Neutrophil (primary cell): Measurements from ENCODE around the gene EDA.

Experiments
- H3K27ac ChIP-seq: fragments of 200-600 bp; sonication (generic); 2 replicates; pipeline ENCODE4 v1.5.1; 2016; ENCODE audit warnings: mild to moderate bottlenecking, moderate library complexity
- H3K27me3 ChIP-seq: fragments of 200-600 bp; sonication (generic); 2 replicates; pipeline ENCODE4 v1.6.0; 2016; ENCODE audit warnings: mild to moderate bottlenecking
- H3K36me3 ChIP-seq: fragments of 200-600 bp; sonication (generic); 2 replicates; pipeline ENCODE4 v1.5.1; 2017
- H3K4me1 ChIP-seq, 2 experiments: fragments of 200-600 bp in 1 of 2; sonication (generic) in 1 of 2; 1 replicate in 1 of 2; 2 replicates in 1 of 2; pipeline versions ENCODE4 v1.5.1 to v1.6.1; 2013 to 2016; ENCODE audit warnings: low read depth in 1 of 2, low read length in 1 of 2, mild to moderate bottlenecking in 1 of 2, moderate library complexity in 1 of 2; ENCODE audit not compliant: control insufficient read depth in 1 of 2, insufficient read depth in 1 of 2
- H3K4me3 ChIP-seq, 2 experiments: fragments of 200-600 bp in 1 of 2; sonication (generic) in 1 of 2; 1 replicate in 1 of 2; 2 replicates in 1 of 2; pipeline ENCODE4 v1.5.1; 2013 to 2016; ENCODE audit warnings: low read depth in 1 of 2, low read length in 1 of 2, mild to moderate bottlenecking in 1 of 2, moderate library complexity in 1 of 2
- H3K9me3 ChIP-seq: fragments of 200-600 bp; sonication (generic); 2 replicates; pipeline ENCODE4 v1.5.1; 2016
- TF ChIP-seq, protein P1 (sequence below): fragments of 200-600 bp; sonication (generic); IDR thresholded peaks from 2 replicates; pipeline ENCODE4 v1.5.1; 2016; ENCODE audit warnings: antibody characterized with exemption

EDA gene

DNA sequence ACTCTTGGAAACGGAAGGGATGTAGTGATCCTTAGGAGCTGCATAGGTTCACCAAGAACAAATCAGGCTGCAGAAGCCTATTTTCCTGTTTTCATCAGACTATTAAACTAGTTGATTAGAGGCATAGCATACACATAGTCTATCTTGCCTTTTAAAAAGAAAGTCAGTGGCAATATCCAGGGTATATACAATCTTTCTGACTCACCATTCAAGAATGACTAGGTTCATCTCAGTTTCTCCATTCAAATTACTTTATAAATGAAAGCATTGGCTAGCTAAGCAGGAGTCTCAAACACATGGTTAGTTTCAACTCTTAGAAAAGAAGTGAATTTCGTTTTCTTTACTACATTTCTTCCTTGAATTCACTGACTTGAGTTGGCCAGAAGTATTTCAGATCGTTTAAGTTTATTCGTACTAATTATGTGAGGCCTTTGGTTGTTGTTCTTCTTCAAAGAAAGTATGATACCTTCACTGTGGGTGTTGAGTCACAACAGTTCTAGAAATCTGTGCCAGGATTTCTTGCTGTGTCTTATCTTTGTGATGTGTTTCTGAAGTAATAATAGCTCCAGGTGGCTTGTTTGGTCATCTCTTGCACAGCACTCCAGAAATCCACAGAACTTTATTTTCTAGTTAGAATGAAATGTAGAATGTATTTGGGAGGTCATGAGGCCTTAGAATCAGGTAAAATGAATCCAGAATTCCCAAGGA, 345.6 kb downstream of the EDA start:
- Histone ChIP-seq H3K27ac (no peak overlapping the region), H3K27me3 (no peaks in the 10 kb centered on the region), H3K36me3 (no peaks in the 10 kb centered on the region), H3K9me3 (no peaks in the 10 kb centered on the region), H3K4me1 (no peaks in the 10 kb centered on the region), H3K4me3 (no peak overlapping the region)
- TF ChIP-seq, protein P1, sequence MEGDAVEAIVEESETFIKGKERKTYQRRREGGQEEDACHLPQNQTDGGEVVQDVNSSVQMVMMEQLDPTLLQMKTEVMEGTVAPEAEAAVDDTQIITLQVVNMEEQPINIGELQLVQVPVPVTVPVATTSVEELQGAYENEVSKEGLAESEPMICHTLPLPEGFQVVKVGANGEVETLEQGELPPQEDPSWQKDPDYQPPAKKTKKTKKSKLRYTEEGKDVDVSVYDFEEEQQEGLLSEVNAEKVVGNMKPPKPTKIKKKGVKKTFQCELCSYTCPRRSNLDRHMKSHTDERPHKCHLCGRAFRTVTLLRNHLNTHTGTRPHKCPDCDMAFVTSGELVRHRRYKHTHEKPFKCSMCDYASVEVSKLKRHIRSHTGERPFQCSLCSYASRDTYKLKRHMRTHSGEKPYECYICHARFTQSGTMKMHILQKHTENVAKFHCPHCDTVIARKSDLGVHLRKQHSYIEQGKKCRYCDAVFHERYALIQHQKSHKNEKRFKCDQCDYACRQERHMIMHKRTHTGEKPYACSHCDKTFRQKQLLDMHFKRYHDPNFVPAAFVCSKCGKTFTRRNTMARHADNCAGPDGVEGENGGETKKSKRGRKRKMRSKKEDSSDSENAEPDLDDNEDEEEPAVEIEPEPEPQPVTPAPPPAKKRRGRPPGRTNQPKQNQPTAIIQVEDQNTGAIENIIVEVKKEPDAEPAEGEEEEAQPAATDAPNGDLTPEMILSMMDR = no peak

DNA sequence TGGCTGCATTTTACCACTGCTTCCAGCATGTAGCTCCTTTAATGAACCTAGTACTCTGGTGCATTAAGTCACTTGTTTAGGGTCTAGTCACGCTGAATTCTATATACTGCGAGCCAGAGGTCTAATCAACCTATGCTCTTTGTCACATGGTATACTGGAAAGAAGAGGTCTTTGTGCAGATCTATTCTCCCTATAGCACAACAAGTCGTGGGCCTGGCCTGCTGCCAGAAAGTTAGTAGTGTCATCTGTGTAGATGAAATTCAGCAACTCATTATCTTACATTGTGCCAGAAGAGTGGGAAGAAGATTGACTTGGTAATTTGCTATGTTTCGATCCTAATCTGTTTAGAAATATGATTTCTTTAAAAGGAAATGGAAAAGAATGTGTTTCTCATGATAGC, 353.0 kb downstream of the EDA start:
- no peaks in the 10 kb centered on the region for H3K36me3 ChIP-seq
- no peaks in the 10 kb centered on the region for H3K4me1 ChIP-seq
- no peak overlapping the region for H3K4me3 ChIP-seq

DNA sequence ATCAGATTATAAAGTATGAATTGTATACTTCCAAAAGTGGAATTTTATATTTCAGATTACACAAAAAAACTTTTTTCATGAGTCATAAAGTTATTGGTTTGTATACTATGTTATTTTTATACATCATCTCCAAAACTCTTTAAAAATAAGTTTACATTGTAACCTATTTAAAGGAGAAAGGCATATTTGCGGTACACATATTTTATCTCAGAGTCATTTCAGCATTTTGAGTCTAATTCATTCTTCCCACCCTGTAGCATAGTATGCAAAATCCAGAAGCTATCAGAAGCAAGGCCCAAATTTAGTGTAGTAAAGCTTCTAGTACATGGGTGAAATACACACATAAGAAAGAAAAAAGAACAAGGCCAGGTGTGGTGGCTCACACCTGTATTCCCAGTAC, 353.5 kb downstream of the EDA start:
- Histone ChIP-seq H3K9me3 (no peaks in the 10 kb centered on the region), H3K4me3 (no peak overlapping the region), H3K36me3 (no peaks in the 10 kb centered on the region), H3K27ac (no peak overlapping the region), H3K4me1 (no peaks in the 10 kb centered on the region), H3K27me3 (no peaks in the 10 kb centered on the region)
- TF ChIP-seq, protein P1 = no peak

More for the DNA sequence above, 353.0 kb downstream of the EDA start:
- Histone ChIP-seq H3K27me3 (no peaks in the 10 kb centered on the region), H3K9me3 (no peaks in the 10 kb centered on the region), H3K27ac (no peak overlapping the region)
- TF ChIP-seq, protein P1 = no peak

DNA sequence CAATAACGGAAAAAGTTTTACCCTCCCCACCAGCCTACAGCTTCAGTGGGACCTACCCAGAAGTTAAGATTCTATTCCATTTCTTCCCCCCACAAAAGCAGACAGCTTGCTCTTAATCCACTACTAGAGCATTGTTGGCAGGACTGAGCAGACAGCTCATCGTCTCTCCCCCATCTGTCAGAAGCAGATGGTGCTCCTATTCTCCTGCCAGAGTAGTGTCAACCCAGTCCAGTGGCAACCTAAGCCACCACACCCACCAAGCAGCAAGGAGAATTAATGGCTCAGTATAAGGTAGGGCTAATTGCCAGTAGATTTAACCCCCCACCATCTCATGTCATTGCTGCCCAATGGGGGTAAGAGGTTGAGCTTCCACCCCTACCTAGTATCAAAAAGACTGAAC, 371.8 kb downstream of the EDA start:
- TF ChIP-seq, protein P1 = no peak
- no peak overlapping the region for H3K4me3 ChIP-seq
- no peaks in the 10 kb centered on the region for H3K4me1 ChIP-seq
- H3K9me3 ChIP-seq = no peaks in the 10 kb centered on the region
- no peaks in the 10 kb centered on the region for H3K36me3 ChIP-seq
- no peak overlapping the region for H3K27ac ChIP-seq
- H3K27me3 ChIP-seq = no peaks in the 10 kb centered on the region

DNA sequence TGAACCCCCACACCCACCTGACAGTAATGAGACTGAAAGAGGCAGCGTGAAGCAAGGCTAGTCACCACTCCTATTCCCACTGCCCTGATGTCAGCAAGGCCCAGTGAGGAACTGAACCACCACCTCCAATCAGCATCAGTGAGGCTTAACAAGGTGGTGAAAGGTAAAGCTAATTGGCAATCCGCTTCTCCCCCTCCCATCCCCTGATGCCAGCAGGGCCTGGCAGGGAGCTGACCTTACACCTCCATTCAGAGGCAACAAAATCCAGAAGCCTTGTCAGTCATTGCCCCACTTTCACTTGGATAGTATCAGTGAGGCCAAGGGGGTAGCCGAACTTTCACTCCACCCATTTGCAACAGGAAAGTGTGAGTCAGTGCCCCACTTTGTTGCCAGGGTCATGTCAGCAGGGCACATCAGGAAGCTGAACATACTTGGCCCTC, 373.1 kb downstream of the EDA start:
- H3K9me3 ChIP-seq = no peaks in the 10 kb centered on the region
- TF ChIP-seq, protein P1 = no peak
- H3K27me3 ChIP-seq = no peaks in the 10 kb centered on the region
- no peaks in the 10 kb centered on the region for H3K4me1 ChIP-seq
- no peak overlapping the region for H3K27ac ChIP-seq
- H3K4me3 ChIP-seq = no peak overlapping the region
- H3K36me3 ChIP-seq = no peaks in the 10 kb centered on the region
